MM.1S (cell line): ENCODE measurements around the gene HSD11B2.

Experiments
- DNase-seq: peaks from one replicate; pipeline ENCODE4 v3.0.0-alpha.2; 2015
- H2AFZ ChIP-seq: fragments of 300-600 bp; sonication (generic); 2 replicates; pipeline ENCODE4 v1.6.0; 2016; ENCODE audit warnings: antibody characterized with exemption, low read length
- H3F3A ChIP-seq: fragments of 300-600 bp; sonication (generic); 2 replicates; pipeline ENCODE4 v1.6.1; 2016; ENCODE audit warnings: mild to moderate bottlenecking, antibody characterized with exemption, low read length, moderate library complexity, mixed read lengths; ENCODE audit not compliant: insufficient read depth
- H3K27ac ChIP-seq: fragments of 300-600 bp; sonication (generic); 2 replicates; pipeline ENCODE4 v1.5.1; 2016; ENCODE audit warnings: mild to moderate bottlenecking, low read length
- H3K27me3 ChIP-seq: fragments of 300-600 bp; sonication (generic); replicated peaks from 2 replicates; pipeline ENCODE4 v1.6.0; 2016; ENCODE audit warnings: low read length; ENCODE audit not compliant: insufficient read depth
- H3K36me3 ChIP-seq: fragments of 300-600 bp; sonication (generic); replicated peaks from 2 replicates; pipeline ENCODE4 v1.6.1; 2016; ENCODE audit warnings: mild to moderate bottlenecking, low read length, mixed read lengths; ENCODE audit not compliant: insufficient read depth
- H3K4me1 ChIP-seq: fragments of 300-600 bp; sonication (generic); 2 replicates; pipeline ENCODE4 v1.6.1; 2016; ENCODE audit warnings: low read length, mixed read lengths
- H3K4me2 ChIP-seq: fragments of 300-600 bp; sonication (generic); 2 replicates; pipeline ENCODE4 v1.6.0; 2016; ENCODE audit warnings: low read depth, low read length
- H3K4me3 ChIP-seq: fragments of 300-600 bp; sonication (generic); 2 replicates; pipeline ENCODE4 v1.5.1; 2016; ENCODE audit warnings: low read length, mixed read lengths
- H3K79me2 ChIP-seq: fragments of 300-600 bp; sonication (generic); 2 replicates; pipeline ENCODE4 v1.6.1; 2016; ENCODE audit warnings: mixed run types, low read length, mixed read lengths
- H3K9ac ChIP-seq: fragments of 300-600 bp; sonication (generic); 2 replicates; pipeline ENCODE4 v1.6.1; 2016; ENCODE audit warnings: low read length, mixed read lengths
- H3K9me2 ChIP-seq: fragments of 300-600 bp; sonication (generic); replicated peaks from 2 replicates; pipeline ENCODE4 v1.6.1; 2016; ENCODE audit warnings: mild to moderate bottlenecking, low read length, mixed read lengths; ENCODE audit not compliant: insufficient read depth
- H3K9me3 ChIP-seq: fragments of 300-600 bp; sonication (generic); replicated peaks from 2 replicates; pipeline ENCODE4 v1.6.1; 2016; ENCODE audit warnings: mild to moderate bottlenecking, low read length, mixed read lengths; ENCODE audit not compliant: insufficient read depth
- H4K20me1 ChIP-seq: fragments of 300-600 bp; sonication (generic); 2 replicates; pipeline ENCODE4 v1.6.1; 2016; ENCODE audit warnings: mild to moderate bottlenecking, low read length, moderate library complexity, mixed read lengths; ENCODE audit not compliant: insufficient read depth
- CTCF ChIP-seq: fragments of 300-600 bp; sonication (generic); IDR thresholded peaks from 2 replicates; pipeline ENCODE4 v1.5.1; 2016; ENCODE audit warnings: antibody characterized with exemption, low read length, mixed read lengths
- EZH2 ChIP-seq: fragments of 300-600 bp; sonication (generic); optimal IDR thresholded peaks from 2 replicates; pipeline ENCODE3; 2017; ENCODE audit warnings: low read depth, mild to moderate bottlenecking, antibody characterized with exemption, low read length, mixed read lengths
- EZH2phosphoT487 ChIP-seq: fragments of 300-600 bp; sonication (generic); IDR thresholded peaks from 2 replicates; pipeline ENCODE4 v1.6.1; 2018; ENCODE audit warnings: antibody characterized with exemption, low read length

Gene HSD11B2

DNA sequence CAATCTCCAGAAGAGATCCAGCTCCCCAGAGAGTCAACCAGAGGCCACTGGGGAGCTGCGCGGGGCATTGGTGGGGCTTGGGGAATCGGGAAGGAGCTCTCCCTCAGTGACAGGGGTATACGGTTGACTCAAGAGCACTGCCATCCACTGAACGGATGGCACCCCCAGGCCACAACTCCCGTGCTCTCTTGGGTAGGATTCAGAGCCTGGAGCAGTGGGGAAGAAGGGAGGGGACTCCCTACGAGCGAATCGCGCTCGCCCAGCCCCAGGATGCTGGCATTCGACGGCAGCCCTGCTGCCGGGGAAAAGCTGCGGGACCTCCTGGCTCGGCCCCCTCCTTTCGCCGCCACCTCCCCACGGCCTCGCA lies 37.1 kb upstream of the HSD11B2 start:
- Histone ChIP-seq H3K4me2 (peak overlapping the region; percentile 49; the same call in 1 of the 2 replicates), H3K4me3 (no peak overlapping the region), H2AFZ (no peak overlapping the region), H3K27me3 (peaks cover 36% of the 10 kb centered on the region), H3K9me2 (no peaks in the 10 kb centered on the region), H3K36me3 (no peaks in the 10 kb centered on the region), H3K9me3 (no peaks in the 10 kb centered on the region), H3K27ac (no peak overlapping the region), H3K79me2 (no peaks in the 10 kb centered on the region), H3F3A (no peaks in the 10 kb centered on the region), H4K20me1 (no peaks in the 10 kb centered on the region), H3K9ac (no peak overlapping the region), H3K4me1 (no peaks in the 10 kb centered on the region)
- TF ChIP-seq CTCF = no peak
- TF ChIP-seq EZH2phosphoT487 = no peak
- no peak for TF ChIP-seq EZH2
- DNase-seq = no peak

GRCh38 chr16:67394155-67395104 lies 36.5 kb upstream of the HSD11B2 start:
- Histone ChIP-seq H3K4me3 (no peak overlapping the region), H2AFZ (no peak overlapping the region), H4K20me1 (no peaks in the 10 kb centered on the region), H3K9ac (no peak overlapping the region), H3K27ac (no peak overlapping the region), H3K4me2 (no peak overlapping the region), H3K9me3 (no peaks in the 10 kb centered on the region), H3F3A (no peaks in the 10 kb centered on the region), H3K4me1 (no peaks in the 10 kb centered on the region), H3K79me2 (no peaks in the 10 kb centered on the region), H3K36me3 (no peaks in the 10 kb centered on the region), H3K9me2 (no peaks in the 10 kb centered on the region), H3K27me3 (peaks cover 36% of the 10 kb centered on the region)
- TF ChIP-seq EZH2 (no peak), CTCF (no peak), EZH2phosphoT487 (no peak; the same call in 1 of the 2 replicates)
- DNase-seq = no peak

GRCh38 chr16:67395105-67395457 lies 35.8 kb upstream of the HSD11B2 start:
- H3K27me3 ChIP-seq = peaks cover 36% of the 10 kb centered on the region
- no peak overlapping the region for H3K4me3 ChIP-seq
- no peak overlapping the region for H3K4me2 ChIP-seq
- H3K9me2 ChIP-seq = no peaks in the 10 kb centered on the region
- TF ChIP-seq EZH2 (no peak), EZH2phosphoT487 (no peak), CTCF (no peak)
- no peak for DNase-seq
- H4K20me1 ChIP-seq = no peaks in the 10 kb centered on the region
- H3K9me3 ChIP-seq = no peaks in the 10 kb centered on the region
- no peak overlapping the region for H3K27ac ChIP-seq
- no peak overlapping the region for H3K9ac ChIP-seq
- H3K36me3 ChIP-seq = no peaks in the 10 kb centered on the region
- no peak overlapping the region for H2AFZ ChIP-seq
- no peaks in the 10 kb centered on the region for H3K4me1 ChIP-seq
- H3K79me2 ChIP-seq = no peaks in the 10 kb centered on the region
- H3F3A ChIP-seq = no peaks in the 10 kb centered on the region
